ENCODE measurements around the gene TACR2.

TACR2 gene

DNA sequence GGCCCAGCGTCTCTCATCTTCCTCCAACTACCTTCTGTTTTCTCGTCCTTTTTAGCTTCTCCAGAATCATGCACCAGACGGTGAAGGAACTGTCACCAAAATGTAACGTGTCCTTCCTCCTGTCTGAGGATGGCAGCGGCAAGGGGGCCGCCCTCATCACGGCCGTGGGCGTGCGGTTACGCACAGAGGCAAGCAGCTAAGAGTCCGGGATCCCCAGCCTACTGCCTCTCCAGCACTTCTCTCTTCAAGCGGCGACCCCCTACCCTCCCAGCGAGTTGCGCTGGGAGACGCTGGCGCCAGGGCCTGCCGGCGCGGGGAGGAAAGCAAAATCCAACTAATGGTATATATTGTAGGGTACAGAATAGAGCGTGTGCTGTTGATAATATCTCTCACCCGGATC is 15.8 kb downstream of the TACR2 start:
- no peak for DNase-seq

- DNase-seq: no peak
These were observed 18.3 kb downstream of the TACR2 start for GRCh38 chr10:69398466-69398865.

DNA sequence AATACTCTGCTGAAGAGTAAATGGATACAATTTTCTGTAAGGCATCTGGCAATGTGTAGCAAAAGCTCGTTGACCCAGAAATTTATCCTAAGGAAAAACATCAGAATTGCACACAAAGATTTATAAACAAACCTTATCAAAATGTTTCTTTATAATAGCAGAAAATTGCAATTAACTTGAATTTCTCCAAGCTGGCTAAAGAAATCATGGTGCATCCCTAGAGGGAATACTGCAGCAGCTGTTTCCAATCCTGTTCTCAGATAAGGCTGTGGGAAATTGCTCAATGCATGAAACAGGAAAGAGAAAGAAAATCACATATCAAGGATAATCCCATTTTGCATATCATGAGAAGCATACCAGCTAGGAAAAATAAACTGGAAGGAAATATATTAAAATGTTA is 18.7 kb downstream of the TACR2 start:
- DNase-seq: no peak

DNA sequence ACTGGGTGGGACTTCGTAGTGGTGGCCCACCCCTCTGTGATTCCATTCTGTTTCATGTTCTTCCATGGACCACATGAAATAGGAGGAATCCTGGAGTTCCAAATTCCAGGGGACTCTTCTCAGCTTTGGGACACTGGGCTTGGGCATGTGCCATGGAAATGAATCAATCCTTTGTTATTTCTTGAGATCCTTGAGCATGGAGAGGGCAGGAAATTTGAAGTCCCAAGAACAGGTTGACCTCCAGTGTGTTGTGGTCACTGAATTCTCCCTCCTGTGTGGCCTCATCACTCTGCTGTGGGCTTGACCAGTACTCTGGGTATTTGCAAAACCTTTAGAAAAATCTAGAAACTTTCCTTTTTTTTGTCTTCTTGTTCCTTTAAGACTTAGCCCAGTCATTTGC is 22.7 kb downstream of the TACR2 start:
- no peak for DNase-seq

DNA sequence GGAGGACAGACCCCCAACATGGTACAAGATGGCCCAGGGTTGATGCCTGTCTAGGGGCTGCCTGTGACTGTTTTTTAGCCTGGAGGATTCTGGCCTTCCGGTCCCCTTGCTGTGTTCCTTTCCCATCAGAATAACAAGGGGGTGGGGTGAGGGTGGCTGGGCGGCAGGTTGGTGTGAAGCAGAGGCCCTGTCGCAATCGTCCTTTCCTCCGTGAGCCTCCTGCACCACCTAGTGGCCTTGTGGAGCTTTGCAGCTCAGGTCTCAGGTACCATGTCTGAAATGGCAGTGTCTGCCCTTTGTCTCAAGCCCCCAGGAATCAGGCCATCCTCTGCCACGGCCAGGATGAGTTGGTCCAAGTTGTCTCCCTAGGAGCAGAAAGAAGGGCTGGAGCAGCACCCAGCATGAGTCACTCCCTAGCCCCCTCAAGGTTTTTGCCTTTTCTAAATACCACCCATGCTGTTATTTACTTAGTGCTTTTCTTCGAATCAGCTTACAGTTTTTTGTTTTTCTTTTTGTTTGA is 24.2 kb downstream of the TACR2 start:
- DNase-seq: no peak

- no peak for DNase-seq
These were observed 25.6 kb downstream of the TACR2 start for GRCh38 chr10:69391158-69391557.

- DNase-seq: no peak
These were observed 26.8 kb downstream of the TACR2 start for GRCh38 chr10:69389827-69390490.

GRCh38 chr10:69388488-69388887 is 28.2 kb downstream of the TACR2 start:
- no peak for DNase-seq

DNA sequence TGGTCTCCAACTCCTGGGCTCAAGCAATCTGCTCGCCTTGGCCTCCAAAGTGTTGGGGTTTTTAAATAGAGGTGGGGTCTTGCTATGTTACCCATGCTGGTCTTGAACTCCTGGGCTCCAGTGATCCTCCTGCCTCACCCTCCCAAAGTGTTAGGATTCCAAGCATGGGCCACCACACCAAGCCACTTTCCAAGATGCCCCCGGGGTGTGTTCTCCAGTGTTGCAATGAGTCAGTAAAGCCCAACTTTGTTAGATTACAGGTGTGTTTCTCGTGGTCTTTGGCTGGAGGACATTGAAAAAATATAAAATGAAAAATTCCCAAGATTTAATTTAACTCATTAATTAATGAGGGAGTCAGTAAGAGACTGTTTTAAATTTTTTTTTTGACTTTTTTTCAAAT is 29.2 kb downstream of the TACR2 start:
- no peak for DNase-seq

GRCh38 chr10:69385454-69386350 is 31.0 kb downstream of the TACR2 start:
- DNase-seq: no peak

DNA sequence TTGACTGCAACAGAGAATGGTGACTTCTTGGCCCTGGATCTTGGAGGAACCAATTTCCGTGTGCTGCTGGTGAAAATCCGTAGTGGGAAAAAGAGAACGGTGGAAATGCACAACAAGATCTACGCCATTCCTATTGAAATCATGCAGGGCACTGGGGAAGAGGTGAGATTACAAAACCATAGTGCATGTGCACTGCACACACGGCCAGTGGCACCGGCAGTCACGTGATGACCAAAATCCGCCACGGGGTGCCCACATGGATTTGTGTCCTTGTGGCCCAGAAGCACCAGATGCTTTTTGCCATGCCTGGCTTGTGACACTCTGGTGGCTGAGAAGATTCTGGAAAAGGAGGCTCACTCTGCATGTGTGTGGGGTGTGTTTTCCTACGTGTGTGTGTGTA is 32.4 kb downstream of the TACR2 start:
- no peak for DNase-seq

- DNase-seq: no peak
These were observed 33.2 kb downstream of the TACR2 start for GRCh38 chr10:69383558-69383957.

GRCh38 chr10:69382382-69383117 is 34.2 kb downstream of the TACR2 start:
- DNase-seq: no peak

- no peak for DNase-seq
These were observed 36.9 kb downstream of the TACR2 start for GRCh38 chr10:69379800-69380199.

GRCh38 chr10:69377933-69378332 is 38.8 kb downstream of the TACR2 start:
- no peak for DNase-seq

DNA sequence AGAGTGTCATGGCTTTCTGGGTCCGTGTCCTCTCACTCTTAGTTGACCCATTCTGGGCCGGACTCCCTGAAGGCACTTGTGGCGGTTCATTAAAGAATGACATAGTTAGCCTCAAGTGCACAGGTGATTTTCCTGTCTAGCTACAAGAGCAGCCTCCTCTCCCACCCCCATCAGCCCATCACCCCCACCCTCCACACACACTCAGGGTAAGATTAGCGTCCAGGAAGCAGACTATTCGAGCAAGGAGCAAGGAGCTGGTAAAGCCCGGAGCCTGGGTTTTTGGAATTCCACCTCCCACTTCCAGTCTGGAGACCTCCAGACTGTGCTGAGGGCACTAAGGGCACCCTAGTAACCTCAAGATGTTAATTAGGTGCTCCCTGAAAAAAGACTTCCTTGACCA is 39.5 kb downstream of the TACR2 start:
- no peak for DNase-seq

GRCh38 chr10:69376662-69377061 is 40.1 kb downstream of the TACR2 start:
- DNase-seq: no peak

GRCh38 chr10:69375307-69376151 is 41.2 kb downstream of the TACR2 start:
- no peak for DNase-seq

GRCh38 chr10:69374931-69375306 is 41.8 kb downstream of the TACR2 start:
- DNase-seq: no peak

DNA sequence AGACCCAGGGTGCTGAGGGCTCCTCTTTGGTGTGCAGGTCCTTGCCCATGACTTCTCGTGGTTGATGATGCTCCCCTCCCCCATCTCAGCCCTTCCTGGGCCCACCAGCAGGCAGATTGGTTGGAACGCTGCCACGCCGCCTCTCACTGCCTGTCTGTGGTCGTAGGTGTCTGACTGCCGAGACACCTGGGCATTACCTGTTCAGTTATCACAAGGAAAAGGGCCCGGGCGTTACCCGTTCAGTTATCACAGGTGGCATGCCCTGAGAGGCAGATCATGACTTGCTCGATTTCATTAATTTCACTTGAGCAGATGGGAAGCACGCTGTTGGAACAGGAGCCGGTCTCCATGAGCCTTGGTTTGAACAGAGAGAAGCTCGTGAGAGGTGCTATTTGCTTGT is 42.5 kb downstream of the TACR2 start:
- no peak for DNase-seq

- DNase-seq: no peak
These were observed 44.4 kb downstream of the TACR2 start for GRCh38 chr10:69372126-69372980.

- no peak for DNase-seq
These were observed 49.2 kb downstream of the TACR2 start for GRCh38 chr10:69367469-69367868.

All from cortex of kidney (tissue), 1 donor.